C4-2B (cell line): Measurements from ENCODE around the gene CSMD2.

Experiments used
- H3K27ac ChIP-seq: fragments of 450-650 bp; 2 replicates; pipeline ENCODE4 v1.5.1; 2017
- ZFX ChIP-seq: fragments of 450-650 bp; IDR thresholded peaks from 2 replicates; pipeline ENCODE4 v1.6.1; 2017
- TF ChIP-seq, protein P1 (sequence below): fragments of 450-650 bp; conservative IDR thresholded peaks from 2 replicates; pipeline ENCODE4 v1.5.1; 2017; ENCODE audit warnings: mild to moderate bottlenecking

Gene CSMD2

DNA sequence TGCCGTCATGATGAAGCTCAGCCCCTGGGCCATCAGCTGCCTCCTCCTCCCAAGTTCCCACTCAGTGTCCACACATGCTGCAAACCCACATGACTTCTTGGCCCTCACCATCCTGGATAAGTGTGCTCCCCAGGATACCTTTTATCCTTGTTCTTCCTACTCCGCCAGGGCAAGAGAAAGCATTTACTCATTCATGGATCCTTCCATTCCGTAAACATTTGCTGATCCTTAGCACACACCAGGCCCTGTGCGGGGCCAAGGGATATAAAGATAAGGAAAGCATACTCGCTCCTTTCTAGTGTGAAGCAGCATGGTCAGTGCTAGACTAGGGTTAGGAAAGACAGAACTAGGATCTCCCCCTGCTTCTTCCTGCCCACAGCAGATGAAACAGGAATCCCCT, 423.3 kb downstream of the CSMD2 start:
- H3K27ac ChIP-seq = no peak overlapping the region
- TF ChIP-seq, protein P1, sequence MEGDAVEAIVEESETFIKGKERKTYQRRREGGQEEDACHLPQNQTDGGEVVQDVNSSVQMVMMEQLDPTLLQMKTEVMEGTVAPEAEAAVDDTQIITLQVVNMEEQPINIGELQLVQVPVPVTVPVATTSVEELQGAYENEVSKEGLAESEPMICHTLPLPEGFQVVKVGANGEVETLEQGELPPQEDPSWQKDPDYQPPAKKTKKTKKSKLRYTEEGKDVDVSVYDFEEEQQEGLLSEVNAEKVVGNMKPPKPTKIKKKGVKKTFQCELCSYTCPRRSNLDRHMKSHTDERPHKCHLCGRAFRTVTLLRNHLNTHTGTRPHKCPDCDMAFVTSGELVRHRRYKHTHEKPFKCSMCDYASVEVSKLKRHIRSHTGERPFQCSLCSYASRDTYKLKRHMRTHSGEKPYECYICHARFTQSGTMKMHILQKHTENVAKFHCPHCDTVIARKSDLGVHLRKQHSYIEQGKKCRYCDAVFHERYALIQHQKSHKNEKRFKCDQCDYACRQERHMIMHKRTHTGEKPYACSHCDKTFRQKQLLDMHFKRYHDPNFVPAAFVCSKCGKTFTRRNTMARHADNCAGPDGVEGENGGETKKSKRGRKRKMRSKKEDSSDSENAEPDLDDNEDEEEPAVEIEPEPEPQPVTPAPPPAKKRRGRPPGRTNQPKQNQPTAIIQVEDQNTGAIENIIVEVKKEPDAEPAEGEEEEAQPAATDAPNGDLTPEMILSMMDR = no peak
- no peak for TF ChIP-seq ZFX

DNA sequence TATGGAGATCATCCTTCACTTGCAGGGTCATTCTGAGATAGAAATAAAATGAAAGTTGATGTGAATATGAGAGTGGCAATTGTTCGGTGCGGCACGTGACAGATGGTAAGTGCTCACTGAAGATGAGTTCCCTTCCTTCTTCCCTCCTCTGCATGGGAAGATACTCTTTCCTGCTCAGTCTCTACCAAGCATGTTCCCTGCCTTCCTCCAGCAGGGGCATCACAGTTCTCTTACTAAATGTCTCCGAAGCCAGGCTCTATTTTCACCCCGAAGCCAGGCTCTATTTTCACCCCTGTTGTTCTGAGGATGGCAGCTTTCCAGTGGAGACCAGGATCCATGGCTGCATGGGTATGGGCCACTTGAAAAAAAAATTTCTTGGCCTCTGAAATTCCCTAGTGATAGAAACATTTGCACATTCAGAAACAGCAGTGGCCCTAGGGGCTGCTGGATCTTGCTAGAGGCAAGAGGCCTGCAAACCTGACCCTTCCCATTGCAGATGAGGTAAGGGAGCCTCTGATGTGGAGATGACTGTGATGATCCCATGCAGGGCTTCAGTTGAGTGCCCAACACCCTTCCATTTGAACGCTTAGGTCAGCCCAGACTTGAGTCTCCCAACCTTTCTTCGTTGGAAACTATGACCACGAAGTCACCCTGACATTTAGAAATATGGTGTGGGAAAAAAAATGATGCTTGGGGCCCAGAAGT, 424.8 kb downstream of the CSMD2 start:
- TF ChIP-seq, protein P1 = no peak
- TF ChIP-seq ZFX = no peak
- no peak overlapping the region for H3K27ac ChIP-seq

DNA sequence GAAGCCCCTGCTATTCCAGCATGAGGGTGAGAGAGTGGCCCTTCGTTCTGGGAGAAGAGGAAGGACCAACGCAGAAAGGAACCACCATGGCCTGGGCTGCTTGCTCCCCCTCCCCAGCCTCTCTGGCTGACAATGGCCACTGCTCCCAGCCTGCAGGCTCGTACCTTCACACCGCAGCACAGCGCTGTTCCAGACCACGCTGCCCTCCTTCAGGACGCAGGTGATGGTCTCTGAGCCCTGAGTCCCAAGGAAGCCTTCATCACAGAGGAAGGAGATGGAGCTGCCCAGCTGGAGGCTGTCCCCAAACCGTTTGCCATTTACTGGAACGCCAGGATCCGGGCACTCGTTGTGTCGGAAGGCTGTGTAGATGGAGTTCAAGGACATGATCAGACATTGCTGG, 426.1 kb downstream of the CSMD2 start:
- TF ChIP-seq, protein P1 = no peak
- TF ChIP-seq ZFX = no peak

DNA sequence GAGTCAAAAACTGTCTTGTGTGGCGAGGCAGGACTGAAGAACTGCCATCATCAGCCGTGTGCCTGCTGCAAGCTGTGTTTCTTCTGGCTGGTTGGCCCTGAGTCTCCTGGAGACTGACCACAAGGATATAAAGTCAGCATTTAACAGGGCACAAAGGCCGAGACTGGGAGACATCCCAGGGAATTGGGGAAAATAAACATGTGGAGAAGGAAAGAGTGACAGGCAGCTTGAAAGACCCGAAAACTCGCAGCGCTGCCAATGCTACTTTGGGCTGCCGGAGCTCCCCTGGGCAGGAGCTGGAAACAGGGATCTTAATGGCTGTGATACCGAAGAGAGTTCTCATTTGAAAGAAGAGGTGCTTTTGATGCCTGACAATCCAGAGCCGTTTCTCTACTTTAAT, 426.5 kb downstream of the CSMD2 start:
- no peak for TF ChIP-seq ZFX
- TF ChIP-seq, protein P1 = no peak
- no peak overlapping the region for H3K27ac ChIP-seq

More for the DNA sequence above, 426.1 kb downstream of the CSMD2 start:
- no peak overlapping the region for H3K27ac ChIP-seq

DNA sequence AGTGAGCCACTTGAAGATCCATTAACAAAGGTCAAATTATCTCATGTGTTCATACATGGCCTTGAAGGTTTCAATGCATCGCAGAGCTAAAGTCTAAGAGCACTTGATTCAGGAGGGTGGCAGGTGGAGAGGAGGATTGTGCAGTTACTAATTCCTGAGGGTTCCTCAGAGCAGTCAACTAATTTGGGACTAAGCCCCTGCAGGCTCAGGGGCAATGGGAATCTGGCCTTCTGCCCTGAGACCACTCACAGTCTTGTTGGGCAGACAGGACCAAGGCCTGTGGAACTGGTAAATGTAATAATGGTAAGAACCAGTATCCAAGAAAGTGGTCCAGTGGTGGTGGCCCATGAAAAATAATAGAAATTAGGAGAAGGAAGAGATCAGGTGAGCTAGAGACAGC, 428.5 kb downstream of the CSMD2 start:
- TF ChIP-seq, protein P1 = no peak
- no peak for TF ChIP-seq ZFX
- H3K27ac ChIP-seq = no peak overlapping the region

DNA sequence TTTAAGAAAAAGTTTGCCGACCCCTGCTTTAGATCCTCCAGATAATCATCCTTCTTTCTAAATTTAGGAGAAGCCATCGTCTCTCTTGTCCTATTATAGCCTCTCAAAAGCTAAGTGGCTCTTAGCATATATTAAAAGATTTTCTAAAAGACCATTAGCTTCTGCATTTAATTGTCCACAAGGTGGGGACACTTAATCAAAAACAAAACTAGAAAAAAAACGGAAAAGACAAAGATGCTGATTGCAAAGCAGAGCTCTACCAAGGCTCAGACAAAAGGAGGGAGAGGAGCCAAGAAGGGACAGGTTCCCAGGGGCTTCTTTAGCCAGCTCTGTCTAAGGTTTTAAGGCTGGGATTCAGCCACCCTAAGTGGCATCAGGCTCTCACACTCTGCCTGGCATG, 429.4 kb downstream of the CSMD2 start:
- TF ChIP-seq, protein P1 = peak; percentile 46
- no peak for TF ChIP-seq ZFX
- H3K27ac ChIP-seq = no peak overlapping the region

DNA sequence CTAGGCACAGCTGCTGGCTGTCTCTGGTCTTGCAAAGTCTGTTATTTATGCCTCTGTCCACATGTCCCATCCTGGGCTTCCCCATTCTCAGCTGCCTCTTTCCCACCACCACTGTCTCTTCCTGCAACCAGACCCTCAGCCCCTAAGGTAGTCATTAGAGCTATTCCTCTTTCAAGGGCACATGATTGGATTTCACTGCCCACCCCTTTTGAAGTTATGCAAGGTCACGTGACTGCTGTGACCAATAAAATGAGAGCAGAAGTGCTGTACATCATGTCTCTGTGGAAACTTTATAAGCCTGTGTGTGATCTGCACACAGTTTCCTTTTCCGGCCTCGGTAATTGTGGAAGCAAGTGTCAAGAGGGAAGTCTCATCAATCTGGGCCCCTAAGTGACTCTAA, 437.7 kb downstream of the CSMD2 start:
- TF ChIP-seq, protein P1 = no peak
- TF ChIP-seq ZFX = no peak
- no peak overlapping the region for H3K27ac ChIP-seq
